Measurements from ENCODE around the gene INHA. TPM values are rescaled to one million over a fixed set of nuclear protein-coding genes. Genes with fewer than 3 reads are reported as not detected.

The INHA gene
- total RNA-seq, 1 donor from 2014 or later = 0.52 TPM

DNA sequence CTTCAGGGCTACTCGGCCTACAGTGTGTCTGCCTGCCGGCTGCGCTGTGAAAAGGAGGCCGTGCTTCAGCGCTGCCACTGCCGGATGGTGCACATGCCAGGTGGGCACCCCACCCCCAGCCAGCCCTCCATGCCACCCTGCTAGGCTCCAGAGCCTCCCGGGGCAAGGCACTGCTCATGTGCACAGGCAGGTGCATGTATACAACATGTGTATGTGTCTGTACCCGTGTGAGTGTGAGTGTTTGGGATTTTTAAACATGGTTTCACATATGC lies 39.8 kb upstream of the INHA start:
- Mint-ChIP-seq H3K4me1 (ENCODE audit: low read depth, unreplicated experiment) (peaks cover 3% of the 10 kb centered on the region), H3K27ac (ENCODE audit: unreplicated experiment) (no peak overlapping the region), H3K9me3 (ENCODE audit: unreplicated experiment) (no peaks in the 10 kb centered on the region), H3K4me3 (ENCODE audit: unreplicated experiment) (no peak overlapping the region), H3K27me3 (ENCODE audit: low read depth, unreplicated experiment) (peaks cover 46% of the 10 kb centered on the region), H3K36me3 (ENCODE audit: low read depth, unreplicated experiment) (peaks cover 2% of the 10 kb centered on the region)
- no peak overlapping the region for H2AFZ ChIP-seq (ENCODE audit: low read depth, low read length)
- no peak overlapping the region for H3K4me3 ChIP-seq (ENCODE audit: insufficient read depth, low read depth, low read length)
- no peaks in the 10 kb centered on the region for H3K9me3 ChIP-seq (ENCODE audit: insufficient read depth, low read depth, low read length)
- peaks cover 9% of the 10 kb centered on the region for H3K4me1 ChIP-seq (ENCODE audit: insufficient read depth, low read length)
- H3K27ac ChIP-seq (ENCODE audit: low read depth, low read length) = no peak overlapping the region
- DNase-seq (ENCODE audit: low read depth) (no peak), FAIRE-seq (no peak)
- H3K36me3 ChIP-seq (ENCODE audit: insufficient read depth, low read length) = no peaks in the 10 kb centered on the region
- H3K9ac ChIP-seq (ENCODE audit: low read length) = no peak overlapping the region
- no peaks in the 10 kb centered on the region for H3K79me2 ChIP-seq (ENCODE audit: insufficient read depth, low read length)
- H3K27me3 ChIP-seq (ENCODE audit: insufficient read depth, low read length) = peaks cover 13% of the 10 kb centered on the region
- TF ChIP-seq, protein P1, sequence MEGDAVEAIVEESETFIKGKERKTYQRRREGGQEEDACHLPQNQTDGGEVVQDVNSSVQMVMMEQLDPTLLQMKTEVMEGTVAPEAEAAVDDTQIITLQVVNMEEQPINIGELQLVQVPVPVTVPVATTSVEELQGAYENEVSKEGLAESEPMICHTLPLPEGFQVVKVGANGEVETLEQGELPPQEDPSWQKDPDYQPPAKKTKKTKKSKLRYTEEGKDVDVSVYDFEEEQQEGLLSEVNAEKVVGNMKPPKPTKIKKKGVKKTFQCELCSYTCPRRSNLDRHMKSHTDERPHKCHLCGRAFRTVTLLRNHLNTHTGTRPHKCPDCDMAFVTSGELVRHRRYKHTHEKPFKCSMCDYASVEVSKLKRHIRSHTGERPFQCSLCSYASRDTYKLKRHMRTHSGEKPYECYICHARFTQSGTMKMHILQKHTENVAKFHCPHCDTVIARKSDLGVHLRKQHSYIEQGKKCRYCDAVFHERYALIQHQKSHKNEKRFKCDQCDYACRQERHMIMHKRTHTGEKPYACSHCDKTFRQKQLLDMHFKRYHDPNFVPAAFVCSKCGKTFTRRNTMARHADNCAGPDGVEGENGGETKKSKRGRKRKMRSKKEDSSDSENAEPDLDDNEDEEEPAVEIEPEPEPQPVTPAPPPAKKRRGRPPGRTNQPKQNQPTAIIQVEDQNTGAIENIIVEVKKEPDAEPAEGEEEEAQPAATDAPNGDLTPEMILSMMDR (IDR thresholded peaks at IDR 0.05; ENCODE audit: insufficient read depth, low read depth, low read length) = no peak
- no peak for TF ChIP-seq EZH2 (IDR thresholded peaks at IDR 0.05; ENCODE audit: insufficient read depth, low read length)
- peaks cover under 1% of the 10 kb centered on the region for H4K20me1 ChIP-seq (ENCODE audit: insufficient read depth, low read length)
- H3K4me2 ChIP-seq (ENCODE audit: low read length) = no peak overlapping the region

DNA sequence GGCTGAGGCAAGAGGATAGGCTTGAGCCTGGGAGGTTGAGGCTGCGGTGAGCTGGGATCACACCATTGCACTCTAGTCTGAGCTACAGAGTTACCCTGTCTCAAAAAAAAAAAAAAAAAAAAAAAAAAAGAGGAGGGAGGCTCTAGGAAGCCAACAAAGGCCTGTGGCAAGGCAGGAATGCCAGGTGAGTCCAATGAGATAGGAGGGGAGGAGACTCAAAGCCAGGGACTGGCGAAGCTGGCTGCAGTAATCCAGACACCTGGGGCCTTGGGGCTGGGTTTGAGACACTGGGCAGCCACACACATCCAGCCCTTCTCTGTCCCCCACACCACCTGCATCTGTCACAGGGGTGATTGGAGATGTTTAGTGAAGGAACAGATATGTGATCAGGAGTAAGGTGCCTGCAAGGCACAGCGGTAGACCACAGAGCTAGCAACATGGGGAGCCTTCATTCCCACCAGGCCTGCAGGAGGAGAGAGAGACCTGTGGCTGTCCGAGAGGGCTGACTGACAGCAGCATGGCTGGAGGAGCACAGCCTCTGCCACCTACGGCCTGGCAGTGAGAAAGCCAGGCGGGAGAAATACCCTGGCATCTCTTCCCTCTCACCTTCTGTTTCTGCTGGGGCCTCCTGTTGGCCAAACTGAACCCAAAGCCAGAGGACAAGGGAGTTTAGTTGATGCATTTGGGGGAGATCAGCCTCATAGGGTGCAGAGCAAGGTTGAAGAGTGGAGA lies 38.0 kb upstream of the INHA start:
- FAIRE-seq = no peak

DNA sequence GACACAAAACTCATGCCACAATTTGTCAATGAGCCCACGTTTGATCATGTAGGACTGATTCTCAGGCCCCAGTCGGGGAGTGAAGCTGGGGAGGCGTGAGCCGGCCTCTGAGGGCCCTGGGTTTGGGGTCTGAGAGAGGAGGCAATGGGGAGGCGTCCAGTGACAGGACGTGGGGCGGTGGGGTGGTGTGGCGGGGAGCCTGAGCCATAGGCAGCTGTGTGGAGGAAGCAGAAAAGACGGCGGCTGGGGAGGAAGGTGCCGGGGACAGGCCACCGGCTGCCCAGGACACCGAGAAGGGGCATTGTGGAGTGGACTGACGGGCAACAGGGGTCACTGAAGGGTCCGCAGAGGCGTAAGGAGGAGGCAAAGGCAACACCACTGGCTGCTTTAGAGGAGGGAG lies 35.7 kb upstream of the INHA start:
- H3K4me3 ChIP-seq (ENCODE audit: insufficient read depth, low read depth, low read length) = no peak overlapping the region
- FAIRE-seq (no peak), DNase-seq (ENCODE audit: low read depth) (no peak)
- H4K20me1 ChIP-seq (ENCODE audit: insufficient read depth, low read length) = peaks cover 42% of the 10 kb centered on the region
- Mint-ChIP-seq H3K36me3 (ENCODE audit: low read depth, unreplicated experiment) (peaks cover 9% of the 10 kb centered on the region), H3K27me3 (ENCODE audit: low read depth, unreplicated experiment) (peaks cover 12% of the 10 kb centered on the region), H3K27ac (ENCODE audit: unreplicated experiment) (no peak overlapping the region), H3K9me3 (ENCODE audit: unreplicated experiment) (no peaks in the 10 kb centered on the region), H3K4me1 (ENCODE audit: low read depth, unreplicated experiment) (peaks cover 7% of the 10 kb centered on the region), H3K4me3 (ENCODE audit: unreplicated experiment) (no peak overlapping the region)
- TF ChIP-seq, protein P1 (IDR thresholded peaks at IDR 0.05; ENCODE audit: insufficient read depth, low read depth, low read length) = no peak
- TF ChIP-seq EZH2 (IDR thresholded peaks at IDR 0.05; ENCODE audit: insufficient read depth, low read length) = no peak
- peaks cover 13% of the 10 kb centered on the region for H3K36me3 ChIP-seq (ENCODE audit: insufficient read depth, low read length)
- H3K79me2 ChIP-seq (ENCODE audit: insufficient read depth, low read length) = peaks cover 18% of the 10 kb centered on the region
- H3K9me3 ChIP-seq (ENCODE audit: insufficient read depth, low read depth, low read length) = no peaks in the 10 kb centered on the region
- H3K4me1 ChIP-seq (ENCODE audit: insufficient read depth, low read length) = peaks cover 19% of the 10 kb centered on the region
- no peak overlapping the region for H2AFZ ChIP-seq (ENCODE audit: low read depth, low read length)
- H3K27me3 ChIP-seq (ENCODE audit: insufficient read depth, low read length) = no peaks in the 10 kb centered on the region
- H3K9ac ChIP-seq (ENCODE audit: low read length) = no peak overlapping the region
- H3K27ac ChIP-seq (ENCODE audit: low read depth, low read length) = no peak overlapping the region
- H3K4me2 ChIP-seq (ENCODE audit: low read length) = no peak overlapping the region

More for the DNA sequence above, 38.0 kb upstream of the INHA start:
- no peaks in the 10 kb centered on the region for H3K36me3 ChIP-seq (ENCODE audit: insufficient read depth, low read length)
- H3K4me2 ChIP-seq (ENCODE audit: low read length) = no peak overlapping the region
- Mint-ChIP-seq H3K4me1 (ENCODE audit: low read depth, unreplicated experiment) (peaks cover 7% of the 10 kb centered on the region), H3K9me3 (ENCODE audit: unreplicated experiment) (no peaks in the 10 kb centered on the region), H3K36me3 (ENCODE audit: low read depth, unreplicated experiment) (peaks cover 2% of the 10 kb centered on the region), H3K4me3 (ENCODE audit: unreplicated experiment) (no peak overlapping the region), H3K27me3 (ENCODE audit: low read depth, unreplicated experiment) (peaks cover 33% of the 10 kb centered on the region), H3K27ac (ENCODE audit: unreplicated experiment) (peak overlapping the region; percentile 58)
- DNase-seq (ENCODE audit: low read depth) = no peak
- no peak overlapping the region for H3K9ac ChIP-seq (ENCODE audit: low read length)
- no peaks in the 10 kb centered on the region for H3K79me2 ChIP-seq (ENCODE audit: insufficient read depth, low read length)
- no peaks in the 10 kb centered on the region for H3K9me3 ChIP-seq (ENCODE audit: insufficient read depth, low read depth, low read length)
- peaks cover 19% of the 10 kb centered on the region for H4K20me1 ChIP-seq (ENCODE audit: insufficient read depth, low read length)
- H3K27me3 ChIP-seq (ENCODE audit: insufficient read depth, low read length) = peaks cover under 1% of the 10 kb centered on the region
- no peak overlapping the region for H2AFZ ChIP-seq (ENCODE audit: low read depth, low read length)
- peaks cover 21% of the 10 kb centered on the region for H3K4me1 ChIP-seq (ENCODE audit: insufficient read depth, low read length)
- H3K4me3 ChIP-seq (ENCODE audit: insufficient read depth, low read depth, low read length) = no peak overlapping the region
- H3K27ac ChIP-seq (ENCODE audit: low read depth, low read length) = no peak overlapping the region
- no peak for TF ChIP-seq EZH2 (IDR thresholded peaks at IDR 0.05; ENCODE audit: insufficient read depth, low read length)
- TF ChIP-seq, protein P1 (IDR thresholded peaks at IDR 0.05; ENCODE audit: insufficient read depth, low read depth, low read length) = no peak

Data from astrocyte (in vitro differentiated cells and primary cell).